Smooth muscle cell (in vitro differentiated cells): ENCODE results near the gene HIF3A. TPM values are rescaled to one million over a fixed set of nuclear protein-coding genes. Genes with fewer than 3 reads are reported as not detected.

Experiments
- DNase-seq: peaks from one replicate; lab custom pipeline; 2025; ENCODE audit not compliant: unreplicated experiment; lab: John Stamatoyannopoulos, UW
- H2AFZ ChIP-seq: fragments of 200-600 bp; sonication (generic); 2 replicates; pipeline ENCODE4 v1.6.0; 2016; ENCODE audit warnings: antibody characterized with exemption, low read depth, mild to moderate bottlenecking
- H3F3A ChIP-seq: fragments of 200-600 bp; sonication (generic); 2 replicates; pipeline ENCODE4 v1.6.0; 2017; ENCODE audit warnings: antibody characterized with exemption, low read depth
- H3K27ac ChIP-seq: fragments of 200-600 bp; sonication (generic); 2 replicates; pipeline ENCODE4 v1.5.1; 2016; ENCODE audit warnings: low read depth, mild to moderate bottlenecking
- H3K27me3 ChIP-seq: fragments of 200-600 bp; sonication (generic); 2 replicates; pipeline ENCODE4 v1.6.1; 2016; ENCODE audit warnings: low read depth, mild to moderate bottlenecking
- H3K36me3 ChIP-seq: fragments of 200-600 bp; sonication (generic); 2 replicates; pipeline ENCODE4 v1.5.1; 2016; ENCODE audit warnings: low read depth
- H3K4me1 ChIP-seq: fragments of 200-600 bp; sonication (generic); 2 replicates; pipeline ENCODE4 v1.5.1; 2016; ENCODE audit warnings: low read depth
- H3K4me2 ChIP-seq: fragments of 200-600 bp; sonication (generic); 2 replicates; pipeline ENCODE4 v1.6.0; 2016; ENCODE audit warnings: mild to moderate bottlenecking
- H3K4me3 ChIP-seq: fragments of 200-600 bp; sonication (generic); 2 replicates; pipeline ENCODE4 v1.5.1; 2016; ENCODE audit warnings: mild to moderate bottlenecking
- H3K79me2 ChIP-seq: fragments of 200-600 bp; sonication (generic); 2 replicates; pipeline ENCODE4 v1.6.0; 2016; ENCODE audit warnings: low read depth, mild to moderate bottlenecking
- H3K9ac ChIP-seq: fragments of 200-600 bp; sonication (generic); 2 replicates; pipeline ENCODE4 v1.6.0; 2016; ENCODE audit warnings: low read depth
- H3K9me3 ChIP-seq: fragments of 200-600 bp; sonication (generic); replicated peaks from 2 replicates; pipeline ENCODE4 v1.5.1; 2016; ENCODE audit warnings: low read depth
- H4K20me1 ChIP-seq: fragments of 200-600 bp; sonication (generic); 2 replicates; pipeline ENCODE4 v1.6.0; 2016; ENCODE audit warnings: low read depth
- whole genome bisulfite sequencing: methylation state at CpG from one replicate; pipeline ENCODE4 v1.1.7; 2016; ENCODE audit warnings: low lambda C conversion rate; 5-methylcytosine and 5-hydroxymethylcytosine counted together
- polyA plus RNA-seq: library from polyadenylated mRNA; unstranded; fragments of >200 nt; fragmentation: Nextera tagmentation; extraction: Ambion mirVana; gene quantifications from 2 replicates; pipeline ENCODE4 v1.2.1, GENCODE V29; 2016
- total RNA-seq: library from RNA; depleted of rRNA; stranded (reverse); fragments of >200 nt; gene quantifications from 2 replicates; pipeline ENCODE4 v1.2.3, GENCODE V29; 2014
- TF ChIP-seq, protein P1 (sequence below): fragments of 200-600 bp; sonication (generic); IDR thresholded peaks from 2 replicates; pipeline ENCODE4 v1.5.1; 2017; ENCODE audit warnings: borderline replicate concordance, mild to moderate bottlenecking, antibody characterized with exemption; ENCODE audit not compliant: insufficient read depth, poor library complexity, severe bottlenecking

The HIF3A gene
- total and polyA plus RNA-seq, 2 experiments from 2014 or later = 4.9 to 16.2 TPM

DNA sequence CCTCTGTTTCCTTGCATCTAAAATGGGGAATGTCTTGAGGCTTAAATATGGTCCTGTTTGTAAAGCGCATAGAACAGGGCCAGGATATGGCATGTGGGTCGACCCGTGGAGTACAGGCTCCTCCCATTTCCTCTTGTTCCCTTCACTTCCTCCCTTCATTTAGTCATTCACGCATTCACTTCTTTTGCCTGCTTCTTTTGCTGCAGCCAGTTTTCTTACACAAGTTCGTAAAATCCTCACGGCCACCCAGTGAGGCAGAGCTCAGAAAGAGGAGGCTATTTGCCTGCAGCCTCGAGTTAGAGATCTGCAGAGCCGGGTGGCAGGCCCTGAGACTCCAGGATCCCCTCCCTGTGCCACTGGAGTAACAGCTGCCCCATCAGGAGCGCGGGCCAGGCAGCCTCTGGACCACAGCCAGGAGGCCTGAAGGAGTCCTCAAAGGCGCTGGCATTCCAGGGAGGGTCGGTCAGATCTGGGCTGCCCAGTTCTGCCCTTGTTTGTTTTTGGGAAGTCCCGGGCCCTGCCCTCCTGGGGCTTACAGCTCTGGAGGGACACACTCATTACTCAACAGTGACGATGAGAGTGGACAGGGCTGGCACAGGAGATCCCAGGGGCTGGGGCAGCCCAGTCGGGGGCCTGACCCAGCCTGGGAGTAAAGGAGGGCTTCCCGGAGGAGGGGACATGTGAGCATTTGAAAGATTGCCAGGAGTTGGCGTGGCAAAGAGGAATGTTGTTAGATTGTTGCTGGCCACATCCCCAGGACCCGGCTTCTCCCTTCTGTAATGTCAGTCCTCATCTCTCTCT lies 54.6 kb downstream of the HIF3A start:
- no peak for DNase-seq
- Histone ChIP-seq H3K4me3 (no peak overlapping the region), H4K20me1 (peaks cover 69% of the 10 kb centered on the region)

DNA sequence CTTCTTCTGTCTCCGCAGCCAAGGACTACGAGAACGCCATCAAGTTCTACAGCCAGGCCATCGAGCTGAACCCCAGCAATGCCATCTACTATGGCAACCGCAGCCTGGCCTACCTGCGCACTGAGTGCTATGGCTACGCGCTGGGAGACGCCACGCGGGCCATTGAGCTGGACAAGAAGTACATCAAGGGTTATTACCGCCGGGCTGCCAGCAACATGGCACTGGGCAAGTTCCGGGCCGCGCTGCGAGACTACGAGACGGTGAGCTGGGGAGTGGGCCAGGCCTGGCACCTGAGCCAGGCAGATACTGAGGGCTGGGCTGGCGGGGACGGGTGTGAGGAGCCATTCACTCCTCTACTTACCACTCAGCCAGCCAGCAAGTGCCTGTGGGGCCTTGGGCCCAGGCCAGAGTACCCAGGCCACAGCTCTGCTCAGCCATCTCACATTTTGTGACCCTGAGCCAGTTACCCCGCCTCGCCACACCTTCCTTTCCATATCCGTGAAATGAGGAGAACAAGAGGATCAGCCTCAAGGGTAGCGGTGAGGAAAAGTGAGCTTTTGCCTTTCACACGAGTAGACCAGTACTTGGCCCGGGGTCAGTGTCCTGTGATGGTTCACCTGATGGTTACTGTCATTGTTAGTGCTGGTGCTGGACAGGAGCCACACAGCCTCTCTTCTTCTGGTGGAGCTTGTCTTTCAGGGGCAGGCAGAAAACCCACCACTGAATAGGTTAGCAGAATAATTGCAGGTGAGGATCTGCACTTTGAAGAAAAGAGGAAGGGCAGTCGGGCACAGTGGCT lies 57.1 kb downstream of the HIF3A start:
- TF ChIP-seq, protein P1, sequence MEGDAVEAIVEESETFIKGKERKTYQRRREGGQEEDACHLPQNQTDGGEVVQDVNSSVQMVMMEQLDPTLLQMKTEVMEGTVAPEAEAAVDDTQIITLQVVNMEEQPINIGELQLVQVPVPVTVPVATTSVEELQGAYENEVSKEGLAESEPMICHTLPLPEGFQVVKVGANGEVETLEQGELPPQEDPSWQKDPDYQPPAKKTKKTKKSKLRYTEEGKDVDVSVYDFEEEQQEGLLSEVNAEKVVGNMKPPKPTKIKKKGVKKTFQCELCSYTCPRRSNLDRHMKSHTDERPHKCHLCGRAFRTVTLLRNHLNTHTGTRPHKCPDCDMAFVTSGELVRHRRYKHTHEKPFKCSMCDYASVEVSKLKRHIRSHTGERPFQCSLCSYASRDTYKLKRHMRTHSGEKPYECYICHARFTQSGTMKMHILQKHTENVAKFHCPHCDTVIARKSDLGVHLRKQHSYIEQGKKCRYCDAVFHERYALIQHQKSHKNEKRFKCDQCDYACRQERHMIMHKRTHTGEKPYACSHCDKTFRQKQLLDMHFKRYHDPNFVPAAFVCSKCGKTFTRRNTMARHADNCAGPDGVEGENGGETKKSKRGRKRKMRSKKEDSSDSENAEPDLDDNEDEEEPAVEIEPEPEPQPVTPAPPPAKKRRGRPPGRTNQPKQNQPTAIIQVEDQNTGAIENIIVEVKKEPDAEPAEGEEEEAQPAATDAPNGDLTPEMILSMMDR = no peak
- no peak overlapping the region for H2AFZ ChIP-seq
- H3K36me3 ChIP-seq = no peaks in the 10 kb centered on the region
- no peaks in the 10 kb centered on the region for H3K9me3 ChIP-seq
- H3K4me2 ChIP-seq = no peak overlapping the region
- H3K4me1 ChIP-seq = no peaks in the 10 kb centered on the region
- no peaks in the 10 kb centered on the region for H3F3A ChIP-seq
- no peak overlapping the region for H3K4me3 ChIP-seq
- H4K20me1 ChIP-seq = peaks cover 66% of the 10 kb centered on the region
- peaks cover 30% of the 10 kb centered on the region for H3K79me2 ChIP-seq
- no peak for DNase-seq
- H3K9ac ChIP-seq = no peak overlapping the region
- H3K27ac ChIP-seq = no peak overlapping the region
- H3K27me3 ChIP-seq = no peaks in the 10 kb centered on the region
- WGBS = 98% methylated on average over 28 of the region's 28 CpGs

More for the DNA sequence above, 54.6 kb downstream of the HIF3A start:
- no peaks in the 10 kb centered on the region for H3F3A ChIP-seq
- peaks cover 4% of the 10 kb centered on the region for H3K4me1 ChIP-seq
- no peaks in the 10 kb centered on the region for H3K36me3 ChIP-seq
- no peak overlapping the region for H2AFZ ChIP-seq
- TF ChIP-seq, protein P1 = no peak
- no peak overlapping the region for H3K9ac ChIP-seq
- WGBS = 76% methylated on average over 18 of the region's 18 CpGs
- no peak overlapping the region for H3K4me2 ChIP-seq
- H3K27ac ChIP-seq = peak overlapping the region; percentile 10
- no peaks in the 10 kb centered on the region for H3K9me3 ChIP-seq
- H3K79me2 ChIP-seq = peaks cover 39% of the 10 kb centered on the region
- no peaks in the 10 kb centered on the region for H3K27me3 ChIP-seq

DNA sequence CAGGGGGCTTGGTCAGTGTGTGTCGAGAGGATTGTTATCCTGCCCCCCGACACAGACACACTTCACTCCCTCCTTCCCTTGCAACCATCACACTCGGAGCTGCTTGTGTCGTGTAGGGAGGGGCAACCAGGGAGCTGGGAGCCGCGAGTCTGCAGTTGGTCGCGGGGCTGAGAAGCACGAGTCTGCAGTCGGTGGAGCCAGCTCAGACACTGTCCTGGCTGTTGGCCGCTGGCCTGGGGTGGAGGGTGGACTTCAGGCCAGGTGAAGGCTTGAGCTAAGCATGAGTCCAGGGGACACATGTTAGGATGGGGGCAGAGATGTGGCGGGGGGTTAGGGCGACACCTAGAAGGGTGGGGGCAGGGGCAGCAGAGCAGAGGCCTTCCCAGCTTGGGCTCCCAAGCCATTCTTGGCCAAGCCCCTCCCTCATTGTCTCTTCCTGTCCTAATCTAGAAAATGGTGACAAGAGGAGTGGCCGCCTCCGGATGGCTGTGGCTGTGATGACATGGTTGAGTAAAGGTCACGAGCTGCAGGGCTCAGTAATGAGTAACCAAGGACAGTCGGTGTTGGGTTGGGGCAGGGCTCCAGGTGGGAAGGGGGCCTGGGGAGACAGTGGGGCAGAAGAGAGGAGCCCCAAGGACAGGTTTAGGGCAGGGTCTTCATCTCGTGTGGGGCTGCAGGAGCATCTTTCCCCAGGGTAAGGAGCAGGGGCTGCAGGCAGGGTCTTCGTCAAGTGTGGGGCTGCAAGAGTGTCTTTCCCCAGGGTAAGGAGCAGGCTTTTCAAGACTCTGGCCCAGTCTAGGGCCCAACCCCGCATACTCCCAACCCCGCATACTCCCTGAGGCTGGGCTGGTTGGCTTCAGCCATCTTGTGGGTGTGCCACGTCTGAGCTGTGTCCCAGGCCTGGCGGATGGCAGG lies 58.6 kb downstream of the HIF3A start:
- Histone ChIP-seq H3K36me3 (no peaks in the 10 kb centered on the region), H3K4me3 (no peak overlapping the region), H3K9me3 (no peaks in the 10 kb centered on the region), H3K79me2 (peaks cover 35% of the 10 kb centered on the region), H3K27ac (no peak overlapping the region), H3K4me1 (no peaks in the 10 kb centered on the region), H3K9ac (no peak overlapping the region), H3K27me3 (no peaks in the 10 kb centered on the region), H3K4me2 (no peak overlapping the region), H2AFZ (no peak overlapping the region), H3F3A (no peaks in the 10 kb centered on the region), H4K20me1 (peaks cover 60% of the 10 kb centered on the region)
- WGBS = 91% methylated on average over 20 of the region's 23 CpGs
- TF ChIP-seq, protein P1 = no peak
- DNase-seq = no peak
